ENCODE data around the gene EHD3.

Gene EHD3

DNA sequence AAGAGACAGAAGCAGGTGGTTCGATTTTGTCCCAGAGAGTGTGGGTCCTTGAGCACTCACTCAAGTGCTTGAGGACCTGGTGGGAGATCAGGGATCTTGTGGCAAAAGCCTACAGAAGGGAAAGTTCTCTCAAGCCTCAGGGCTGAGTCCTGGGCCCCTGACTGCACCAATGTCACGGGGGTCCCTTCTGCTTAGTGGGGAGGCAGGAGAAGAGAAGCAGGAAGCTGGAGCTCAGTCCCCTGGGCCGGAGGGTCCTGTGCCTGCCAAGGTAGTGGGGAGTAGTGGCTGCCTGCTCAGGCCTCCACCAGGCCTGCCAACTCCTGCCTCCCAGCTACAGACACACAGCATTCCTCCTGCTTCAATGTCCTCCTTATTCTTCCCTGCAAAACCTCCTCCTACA is 28.3 kb upstream of the EHD3 start:
- POLR2A ChIA-PET (ENCODE audit: low non-redundant PET), result no interaction called here
- no peak for DNase-seq (ENCODE audit: low spot score)
- CTCF ChIA-PET, result no interaction called here

GRCh38 chr2:31207790-31208189 is 26.2 kb upstream of the EHD3 start:
- CTCF ChIA-PET, result no interaction called here

More for the DNA sequence above, 28.3 kb upstream of the EHD3 start:
- no peak for TF ChIP-seq CTCF (conservative IDR thresholded peaks at IDR 0.05; ENCODE audit: low read depth)
- H3K27ac ChIP-seq, result no peak overlapping the region

DNA sequence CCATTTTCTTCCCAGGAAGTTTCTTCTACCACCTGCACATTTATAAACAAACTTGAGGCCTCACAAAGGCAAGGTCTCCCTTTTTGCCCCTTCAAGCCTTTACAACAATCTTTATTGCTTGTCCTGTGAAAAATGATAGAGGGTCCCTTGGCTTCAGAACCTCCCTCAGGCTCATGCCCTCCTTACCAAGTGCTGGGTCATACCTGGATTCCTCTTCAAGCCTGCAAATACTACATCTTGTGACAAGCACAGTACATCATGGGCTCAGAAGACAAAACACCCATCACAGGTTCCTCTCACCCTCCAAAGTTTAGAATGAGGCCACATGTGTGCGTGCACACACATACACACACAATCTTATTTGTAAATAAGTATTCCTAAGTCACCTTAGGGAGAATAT is 25.7 kb upstream of the EHD3 start:
- H3K27ac ChIP-seq, result no peak overlapping the region
- no peak for DNase-seq (ENCODE audit: low spot score)
- CTCF ChIA-PET, result no interaction called here
- POLR2A ChIA-PET (ENCODE audit: low non-redundant PET), result no interaction called here
- TF ChIP-seq CTCF (conservative IDR thresholded peaks at IDR 0.05; ENCODE audit: low read depth), result no peak

More at GRCh38 chr2:31207790-31208189, 26.2 kb upstream of the EHD3 start:
- POLR2A ChIA-PET (ENCODE audit: low non-redundant PET), result no interaction called here
- no peak overlapping the region for H3K27ac ChIP-seq
- DNase-seq (ENCODE audit: low spot score), result no peak
- no peak for TF ChIP-seq CTCF (conservative IDR thresholded peaks at IDR 0.05; ENCODE audit: low read depth)

GRCh38 chr2:31212659-31213600 is 21.0 kb upstream of the EHD3 start:
- ChIA-PET CTCF (no interaction called here), POLR2A (ENCODE audit: low non-redundant PET) (no interaction called here)
- TF ChIP-seq CTCF (conservative IDR thresholded peaks at IDR 0.05; ENCODE audit: low read depth), result no peak
- H3K27ac ChIP-seq, result no peak overlapping the region
- DNase-seq (ENCODE audit: low spot score), result no peak

GRCh38 chr2:31213601-31214443 is 20.1 kb upstream of the EHD3 start:
- POLR2A ChIA-PET (ENCODE audit: low non-redundant PET), result no interaction called here
- no peak overlapping the region for H3K27ac ChIP-seq

More at GRCh38 chr2:31213601-31214443, 20.1 kb upstream of the EHD3 start:
- CTCF ChIA-PET, result no interaction called here
- no peak for DNase-seq (ENCODE audit: low spot score)
- TF ChIP-seq CTCF (conservative IDR thresholded peaks at IDR 0.05; ENCODE audit: low read depth), result no peak
